NB4 (cell line): ENCODE measurements around the gene TTC39B.

ENCODE experiments used
- CTCF ChIP-seq: IDR thresholded peaks from one replicate; pipeline ENCODE4 v1.5.1; 2012; ENCODE audit warnings: low read depth, low read length
- MAX ChIP-seq: IDR thresholded peaks from 2 replicates; pipeline ENCODE4 v1.6.1; 2011; ENCODE audit warnings: low read depth, low read length
- MYC ChIP-seq: IDR thresholded peaks from 2 replicates; pipeline ENCODE4 v1.6.1; 2011; ENCODE audit warnings: low read depth, low read length
- POLR2A ChIP-seq: IDR thresholded peaks from 2 replicates; pipeline ENCODE4 v1.6.1; 2011; ENCODE audit warnings: mild to moderate bottlenecking; ENCODE audit not compliant: insufficient read length; ENCODE audit errors: extremely low read depth

- TF ChIP-seq CTCF: no peak
- no peak for TF ChIP-seq POLR2A
- TF ChIP-seq MAX: no peak
- no peak for TF ChIP-seq MYC
Observed at GRCh38 chr9:15329539-15330109, 22.6 kb upstream of the TTC39B start.
